Hematopoietic multipotent progenitor cell treated with erythropoietin and hydrocortisone succinate and interleukin-3 and kit ligand, for 4 days (in vitro differentiated cells): Measurements from ENCODE around the gene SLC16A2.
A peak's percentile ranks its signal among the peaks of the same experiment; 100 is the strongest.
"Not testable (repeated sequence)": the region's sequence is repeated elsewhere in the genome, so short reads cannot be mapped to it uniquely, and the experiment has no call there.

Source experiments
- DNase-seq: peaks from one replicate; pipeline ENCODE4 v3.0.0-alpha.2; 2015

Gene SLC16A2

DNA sequence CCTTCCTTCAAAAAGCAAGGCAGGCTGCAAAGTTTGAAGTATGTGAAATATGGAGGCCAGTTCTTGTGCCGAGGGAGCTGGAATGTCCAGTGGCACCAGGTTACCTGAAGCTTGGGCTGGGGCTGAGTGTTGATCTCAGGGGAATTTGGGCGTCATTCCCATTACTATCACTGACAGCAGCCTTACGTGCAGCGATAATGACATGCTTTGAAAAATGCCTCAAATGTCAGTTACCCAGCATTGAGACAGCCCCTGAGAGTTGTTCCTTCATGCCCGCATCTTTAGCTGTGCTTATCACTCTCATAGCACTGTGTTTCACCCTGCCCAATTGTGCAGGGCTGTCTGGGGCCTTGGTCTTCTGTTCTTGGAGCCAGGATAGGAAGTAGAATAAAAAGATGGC, 27.4 kb downstream of the SLC16A2 start:
- DNase-seq, result no peak

DNA sequence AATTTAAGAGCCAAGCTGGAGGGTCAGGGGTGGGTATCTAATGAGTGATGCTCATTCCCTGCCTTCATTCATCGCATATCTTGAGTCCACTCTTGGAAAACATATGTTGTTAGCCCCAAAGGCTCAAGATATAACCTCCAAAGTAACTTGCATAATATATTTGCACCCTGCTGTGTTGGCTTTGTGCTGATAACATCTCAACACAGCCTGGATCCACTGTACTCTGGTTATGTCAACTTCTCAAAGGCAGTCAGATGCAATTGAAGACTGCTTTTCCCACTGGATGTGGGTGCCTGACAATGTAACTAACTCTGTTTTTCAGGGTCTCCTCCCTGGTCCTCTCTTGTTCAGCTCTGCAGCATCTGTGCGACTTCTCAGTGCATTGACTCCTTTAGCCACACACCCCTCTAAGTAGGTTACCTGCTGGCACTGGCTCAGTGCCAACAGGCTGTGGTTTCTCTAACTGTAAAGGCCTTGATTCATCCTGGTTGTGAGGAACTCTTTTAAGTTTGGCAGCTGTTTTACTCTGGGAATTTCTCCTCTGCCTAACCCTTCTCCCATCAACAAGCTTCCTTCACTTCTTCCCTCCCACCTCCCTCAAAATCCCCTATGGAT, 28.1 kb downstream of the SLC16A2 start:
- peak; percentile 1 for DNase-seq

DNA sequence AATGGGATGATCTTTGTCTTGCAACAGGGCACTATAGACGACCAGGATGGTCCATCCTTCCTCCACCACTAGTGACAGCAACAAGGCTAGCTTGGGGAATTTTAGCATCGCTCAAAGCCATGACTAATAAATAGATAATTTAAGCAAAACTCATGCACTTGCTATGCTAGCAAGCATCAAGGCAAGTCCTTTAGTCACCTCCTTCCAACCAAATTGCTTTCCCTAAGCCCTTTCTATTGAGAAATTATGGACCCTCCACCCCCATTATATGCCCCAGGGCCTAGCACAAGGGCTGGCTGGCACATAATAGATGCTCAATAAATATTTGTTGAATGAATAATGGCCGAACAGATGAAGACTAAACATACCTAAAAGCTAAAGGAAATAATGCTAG, 28.6 kb downstream of the SLC16A2 start:
- no peak for DNase-seq

DNA sequence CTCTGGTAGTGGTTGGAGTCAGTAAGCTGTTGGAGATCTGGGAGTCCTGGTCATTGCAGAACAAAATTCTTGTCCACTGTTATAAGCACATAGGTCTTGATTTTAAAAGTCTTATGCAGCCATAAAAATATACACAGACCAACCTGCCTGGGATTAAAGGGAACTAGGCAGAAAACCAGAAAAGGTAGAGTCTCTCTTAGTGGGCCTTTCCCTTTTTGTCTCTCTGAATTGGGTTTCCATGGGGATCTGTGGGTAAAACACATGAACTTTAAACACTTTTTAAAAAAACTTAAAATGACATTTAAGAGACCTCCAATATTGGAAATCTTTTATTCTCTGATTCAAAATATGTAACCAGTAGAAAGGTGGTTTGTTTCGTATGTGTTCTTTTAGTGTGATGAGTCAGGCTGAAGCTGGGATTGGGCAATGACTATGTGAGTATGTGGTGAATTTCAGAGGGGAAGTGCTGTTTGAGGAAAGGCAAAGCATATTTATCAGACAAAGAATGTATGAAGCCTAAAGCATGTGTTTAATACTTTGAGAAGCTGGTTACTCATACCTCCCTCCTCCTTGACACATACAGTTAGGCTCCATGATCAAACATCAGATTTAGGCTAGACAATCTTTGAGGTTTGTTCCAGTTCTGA, 29.6 kb downstream of the SLC16A2 start:
- DNase-seq, result peak; percentile 68

DNA sequence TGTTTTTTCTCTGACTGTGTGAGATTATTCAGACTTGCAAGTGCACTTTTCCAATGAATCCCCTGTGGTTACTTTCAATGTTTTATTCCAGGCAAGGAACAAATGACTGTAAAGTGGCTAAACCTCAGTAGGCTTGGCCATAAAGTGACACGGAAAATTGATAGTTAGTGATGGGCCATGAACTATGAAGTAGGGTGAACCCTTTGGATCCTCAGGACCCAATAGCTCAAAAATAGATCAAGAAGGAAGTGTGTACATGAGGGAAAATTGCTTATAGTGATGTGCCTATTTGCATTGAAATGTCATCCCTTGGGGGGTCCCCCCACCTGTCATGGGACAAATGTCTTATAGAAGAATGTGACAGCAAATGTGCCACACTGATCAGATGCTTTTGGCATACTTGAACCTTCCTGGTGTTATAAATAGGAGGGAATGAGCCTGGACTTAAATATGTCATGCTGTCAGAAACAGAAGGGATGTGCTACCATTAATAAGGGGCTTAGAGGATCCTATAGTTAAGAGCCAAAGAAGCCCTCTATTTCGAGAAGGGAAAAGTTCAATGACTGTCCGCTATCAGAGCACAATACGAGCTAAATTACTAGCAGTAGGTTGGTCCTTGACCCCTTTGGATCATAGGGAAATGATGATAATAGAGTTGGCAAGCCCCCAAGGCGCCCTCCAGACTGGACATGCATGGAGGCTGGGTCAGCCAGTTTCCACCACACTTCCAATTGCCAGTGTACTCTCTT, 30.3 kb downstream of the SLC16A2 start:
- no peak for DNase-seq

DNA sequence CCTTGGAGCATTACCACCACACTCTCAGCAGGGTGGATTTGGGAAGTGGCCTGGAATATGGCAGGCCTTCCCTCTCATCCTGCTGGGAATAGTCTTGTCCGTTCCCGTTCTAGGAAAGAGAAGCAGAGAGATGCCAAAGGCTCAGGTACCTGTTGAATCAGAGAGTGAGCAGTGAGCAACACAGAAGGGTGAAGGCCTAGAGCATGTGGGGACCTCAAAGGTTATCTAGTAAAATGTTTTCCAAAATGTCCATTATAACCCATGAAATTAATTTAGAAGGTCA, 30.8 kb downstream of the SLC16A2 start:
- DNase-seq, result no peak

DNA sequence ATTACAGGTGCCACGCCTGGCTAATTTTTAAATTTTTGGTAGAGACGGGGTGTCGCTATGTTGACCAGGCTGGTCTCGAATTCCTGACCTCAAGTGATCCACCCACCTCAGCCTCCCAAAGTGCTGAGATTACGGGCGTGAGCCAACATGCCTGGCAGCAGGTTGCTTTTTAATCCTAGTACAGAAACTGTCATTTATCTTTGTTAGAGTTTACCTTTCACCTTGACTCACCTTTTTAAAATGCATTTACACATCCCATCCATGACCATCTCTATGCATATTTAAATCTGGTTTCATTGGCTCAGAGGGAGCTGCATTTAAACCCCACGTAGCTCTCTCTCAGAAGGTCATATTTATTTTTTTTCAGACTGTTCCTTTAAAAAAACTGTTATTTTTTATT, 31.9 kb downstream of the SLC16A2 start:
- DNase-seq, result no peak

DNA sequence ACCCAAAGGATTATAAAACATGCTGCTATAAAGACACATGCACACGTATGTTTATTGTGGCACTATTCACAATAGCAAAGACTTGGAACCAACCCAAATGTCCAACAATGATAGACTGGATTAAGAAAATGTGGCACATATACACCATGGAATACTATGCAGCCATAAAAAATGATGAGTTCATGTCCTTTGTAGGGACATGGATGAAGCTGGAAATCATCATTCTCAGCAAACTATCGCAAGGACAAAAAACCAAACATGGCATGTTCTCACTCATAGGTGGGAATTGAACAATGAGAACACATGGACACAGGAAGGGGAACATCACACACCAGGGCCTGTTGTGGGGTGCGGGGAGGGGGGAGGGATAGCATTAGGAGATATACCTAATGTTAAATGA, 32.9 kb downstream of the SLC16A2 start:
- not testable (repeated sequence) for DNase-seq

DNA sequence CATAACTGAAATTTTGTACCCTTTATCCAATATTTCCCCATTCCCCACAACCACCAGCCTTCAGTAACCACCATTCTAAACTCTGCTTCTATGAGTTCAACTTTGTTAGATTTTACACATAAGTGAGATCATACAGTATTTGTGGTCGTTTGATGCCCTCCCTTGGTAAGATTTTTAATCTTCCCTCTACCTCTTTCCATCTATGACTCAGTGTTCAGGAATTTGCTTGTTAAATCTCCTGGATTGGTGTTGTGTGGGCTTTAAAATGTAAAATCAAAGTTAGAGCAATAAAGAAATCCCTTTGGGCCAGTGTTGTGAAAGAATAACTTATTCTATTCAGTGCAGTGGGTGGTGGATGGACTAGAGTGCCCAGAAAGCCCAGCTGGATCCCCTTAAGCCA, 37.4 kb downstream of the SLC16A2 start:
- DNase-seq, result peak; percentile 2

DNA sequence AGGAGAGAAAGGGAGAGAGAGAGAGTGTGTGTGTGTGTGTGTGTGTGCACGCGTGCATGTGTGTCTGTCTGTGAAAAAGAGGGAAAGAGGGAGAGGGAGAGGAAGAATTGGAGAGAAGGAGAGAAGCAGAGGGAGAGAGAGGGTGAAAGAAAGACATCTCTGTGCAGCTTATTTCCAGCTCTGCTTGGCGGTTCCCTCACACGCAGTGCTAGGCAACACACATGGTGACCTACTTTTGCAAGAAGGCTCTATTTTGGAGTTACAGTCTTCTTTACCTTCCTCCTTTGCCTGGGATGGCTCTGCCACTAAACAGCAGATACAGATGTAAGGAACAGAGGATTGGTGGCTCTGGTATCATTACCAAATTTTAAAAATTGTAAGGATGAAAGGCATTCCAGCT, 40.1 kb downstream of the SLC16A2 start:
- DNase-seq, result no peak

DNA sequence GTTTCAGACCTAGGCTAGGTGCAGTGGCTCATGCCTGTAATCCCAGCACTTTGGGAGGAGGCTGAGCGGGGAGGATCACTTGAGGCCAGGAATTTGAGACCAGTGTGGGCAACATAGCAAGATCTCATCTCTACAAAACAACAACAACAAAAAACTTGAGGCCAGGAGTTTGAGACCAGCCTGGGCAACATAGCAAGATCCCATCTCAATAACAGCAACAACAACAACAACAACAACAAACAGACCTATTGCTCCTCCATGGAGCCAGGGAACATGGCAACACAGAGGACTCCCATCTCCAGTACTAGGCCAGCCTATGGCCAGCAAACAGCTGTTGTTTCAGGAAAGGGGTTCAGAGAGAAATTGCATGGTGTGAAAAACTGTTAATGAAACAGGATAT, 43.4 kb downstream of the SLC16A2 start:
- DNase-seq, result no peak

DNA sequence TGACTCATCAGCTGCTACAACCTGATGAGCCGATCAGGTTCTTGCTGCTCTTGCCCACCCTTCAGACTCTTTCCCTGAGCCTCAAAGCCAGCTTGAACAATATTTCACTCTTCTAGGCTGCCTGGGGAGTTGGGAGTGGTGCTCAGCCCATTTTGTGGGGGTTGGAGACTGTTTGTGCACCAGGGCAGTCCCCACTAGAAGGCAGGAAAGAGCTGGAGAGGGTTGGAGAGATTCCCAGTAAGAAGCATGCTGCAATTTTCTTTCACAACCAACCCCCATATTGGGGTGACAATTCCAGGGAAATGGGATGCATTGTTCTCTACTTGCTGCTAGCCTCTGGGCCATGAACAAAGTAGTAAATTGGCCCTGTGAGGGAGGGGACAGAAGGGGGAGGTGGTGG, 44.1 kb downstream of the SLC16A2 start:
- DNase-seq, result no peak

DNA sequence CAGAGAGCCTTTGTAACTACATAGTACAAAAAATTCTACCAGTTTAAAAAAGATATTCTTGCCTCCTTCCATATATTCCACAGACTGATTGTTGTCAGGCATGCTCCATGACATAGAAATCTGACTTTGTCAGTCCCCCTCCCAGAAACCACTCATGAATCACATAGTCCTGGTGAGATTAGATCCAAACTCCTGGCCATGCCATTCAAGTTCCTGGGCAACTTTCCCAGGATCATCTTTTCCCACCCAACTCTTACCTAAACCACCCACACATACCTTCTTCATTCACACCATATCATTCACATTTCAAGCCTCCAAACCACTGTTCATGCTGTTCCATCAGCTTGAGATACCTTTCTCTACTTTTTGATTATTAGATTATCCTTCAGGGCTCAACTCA, 46.4 kb downstream of the SLC16A2 start:
- DNase-seq, result no peak

DNA sequence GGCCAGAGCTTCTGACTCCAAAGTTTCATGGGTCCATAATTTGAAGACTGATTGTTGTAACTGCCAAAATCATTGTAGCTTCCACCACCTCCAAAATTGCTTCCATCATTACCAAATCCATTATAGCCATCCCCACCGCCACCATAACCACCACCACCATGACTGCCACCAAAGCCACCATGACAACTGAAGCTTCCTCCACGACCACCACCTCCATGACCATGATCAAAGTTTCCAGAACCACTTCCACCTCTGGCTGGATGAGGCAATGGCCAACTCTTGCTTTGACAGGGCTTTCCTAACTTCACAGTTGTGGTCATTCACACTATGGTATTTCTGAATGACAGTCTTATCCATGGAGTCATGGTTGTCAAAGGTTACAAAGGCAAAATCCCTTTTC, 51.8 kb downstream of the SLC16A2 start:
- not testable (repeated sequence) for DNase-seq

DNA sequence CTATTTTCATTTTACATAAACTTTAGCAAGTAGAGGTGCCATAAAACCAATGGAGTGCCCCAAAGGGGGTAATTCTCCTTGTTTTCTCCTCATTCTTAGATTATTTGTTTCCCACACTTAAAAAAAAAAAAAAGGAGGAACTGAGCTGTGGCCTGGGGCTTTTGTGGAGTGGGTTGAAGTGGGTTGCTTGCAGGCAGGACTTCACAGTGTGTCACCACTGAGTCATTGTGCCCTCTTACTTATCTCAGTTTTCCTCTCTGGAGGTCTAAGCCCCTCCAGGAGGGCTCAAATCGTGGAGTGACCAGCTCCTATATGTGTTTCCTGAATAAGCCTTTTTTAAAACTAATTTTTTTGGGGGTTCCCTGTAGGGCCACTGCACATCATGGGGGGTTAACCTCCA, 69.0 kb downstream of the SLC16A2 start:
- DNase-seq, result no peak

DNA sequence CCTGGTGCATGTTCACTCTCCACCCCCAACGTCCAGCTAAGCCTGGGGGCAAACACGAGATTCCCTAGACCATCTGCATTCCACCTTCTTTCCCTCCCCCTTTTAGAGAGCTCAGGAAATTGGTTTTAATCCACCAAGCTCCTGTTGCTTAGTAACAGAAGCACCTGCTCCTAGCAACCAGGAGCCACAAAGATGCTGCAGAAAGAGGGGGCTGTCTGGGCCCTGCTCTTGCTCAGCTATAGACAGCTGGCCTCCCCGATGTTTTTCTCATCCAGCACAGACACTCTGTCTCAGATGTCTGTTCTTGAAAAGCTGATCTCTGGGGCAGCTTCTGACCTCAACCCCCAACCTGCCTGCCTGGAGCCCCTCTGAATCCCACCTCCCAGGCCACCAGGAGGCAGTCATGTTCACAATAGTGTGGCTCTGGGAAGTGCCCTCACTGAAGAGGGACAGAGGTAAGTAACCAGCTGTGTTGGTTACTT, 71.5 kb downstream of the SLC16A2 start:
- DNase-seq, result peak; percentile 16

DNA sequence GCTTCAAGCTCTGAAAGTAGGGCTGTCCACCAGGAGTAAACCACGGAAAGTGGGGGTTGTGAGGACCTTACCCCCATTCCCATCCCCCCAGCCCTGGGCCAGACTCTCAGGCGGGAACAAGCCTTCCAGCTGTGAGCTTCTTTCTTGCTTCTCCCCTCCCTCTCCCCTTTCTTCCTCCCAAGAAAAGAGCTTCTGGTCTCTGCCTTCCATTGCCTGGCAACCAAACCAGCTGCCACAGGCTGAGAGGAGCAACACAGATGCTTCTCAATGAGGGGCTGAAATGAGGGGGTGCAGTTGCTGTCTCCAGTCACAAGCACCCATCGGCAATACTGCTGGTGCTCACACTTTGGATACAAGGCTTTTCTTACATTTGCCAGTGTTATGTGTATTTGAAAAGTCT, 72.5 kb downstream of the SLC16A2 start:
- DNase-seq, result no peak

DNA sequence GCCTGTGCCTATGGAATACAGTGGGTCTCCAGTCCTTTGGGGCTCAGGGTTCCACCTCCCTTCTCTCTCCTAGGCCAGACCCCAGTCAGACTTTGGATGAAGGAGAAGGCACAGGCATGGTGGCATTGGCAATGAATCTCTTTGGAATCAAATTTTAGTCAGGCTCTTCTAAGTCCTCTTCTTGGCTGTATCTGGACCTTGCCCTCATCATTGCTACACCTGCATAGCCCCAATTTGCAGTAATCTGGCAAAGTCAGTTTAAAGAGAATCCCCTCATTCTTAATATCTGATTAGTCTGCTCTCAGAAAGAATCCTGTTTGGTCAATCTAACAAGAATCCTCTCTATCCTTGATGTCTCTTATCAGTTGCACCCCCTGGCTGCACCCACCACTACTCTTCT, 77.6 kb downstream of the SLC16A2 start:
- DNase-seq, result no peak

DNA sequence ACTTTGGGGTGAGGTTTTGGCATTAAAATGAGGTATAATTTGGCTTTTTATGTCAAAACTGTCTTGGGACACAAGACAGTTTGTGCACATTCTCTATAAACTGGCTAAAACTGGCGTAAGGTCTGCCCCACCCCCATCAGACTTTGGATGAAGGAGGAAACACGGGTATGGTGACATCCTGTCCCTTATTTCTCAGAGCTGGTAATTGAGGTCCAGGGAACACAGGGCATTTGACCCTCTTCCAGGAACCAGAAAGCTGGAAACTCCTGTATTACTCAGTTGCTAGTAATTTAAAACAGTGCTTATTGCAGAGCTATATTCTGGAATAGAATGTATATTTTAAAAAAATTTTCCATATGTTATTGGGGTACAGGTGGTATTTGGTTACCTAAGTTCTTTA, 78.8 kb downstream of the SLC16A2 start:
- no peak for DNase-seq

DNA sequence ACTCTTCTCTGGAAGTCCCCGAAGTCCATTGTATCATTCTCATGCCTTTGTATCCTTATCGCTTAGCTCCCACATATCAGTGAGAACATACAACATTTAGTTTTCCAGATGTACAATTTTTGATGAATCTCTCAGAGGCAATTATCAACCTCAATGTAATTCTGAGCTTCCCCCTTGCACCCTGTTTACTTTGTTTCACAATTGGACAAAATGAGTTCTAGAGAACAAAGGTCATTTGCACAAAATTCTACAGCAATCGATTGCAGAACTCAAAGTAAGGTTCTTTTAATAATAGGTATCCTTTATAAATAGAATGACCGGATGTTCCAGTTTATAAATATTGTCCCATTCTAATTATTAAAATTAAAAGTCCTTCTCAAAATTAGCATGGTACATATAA, 79.3 kb downstream of the SLC16A2 start:
- DNase-seq, result no peak

DNA sequence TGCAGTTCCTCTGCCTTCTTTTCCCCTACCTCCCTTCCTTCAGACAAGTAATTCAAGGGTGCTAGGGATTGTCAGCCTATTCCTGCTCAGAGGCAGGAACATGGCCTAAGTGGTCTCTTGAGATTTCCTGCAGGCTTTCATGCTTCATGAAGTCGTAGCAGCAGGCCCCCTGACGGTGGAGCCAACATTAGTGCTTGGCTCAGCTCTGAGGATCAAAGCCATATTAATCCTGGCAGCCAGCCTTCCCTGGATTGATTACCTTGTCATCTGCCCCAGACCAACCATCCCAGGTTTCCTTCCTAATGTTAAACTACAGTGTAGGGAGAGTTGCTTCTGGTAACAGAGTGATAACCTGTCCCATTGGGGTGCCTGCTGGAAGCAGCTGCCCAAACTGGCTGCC, 84.1 kb downstream of the SLC16A2 start:
- DNase-seq, result no peak

DNA sequence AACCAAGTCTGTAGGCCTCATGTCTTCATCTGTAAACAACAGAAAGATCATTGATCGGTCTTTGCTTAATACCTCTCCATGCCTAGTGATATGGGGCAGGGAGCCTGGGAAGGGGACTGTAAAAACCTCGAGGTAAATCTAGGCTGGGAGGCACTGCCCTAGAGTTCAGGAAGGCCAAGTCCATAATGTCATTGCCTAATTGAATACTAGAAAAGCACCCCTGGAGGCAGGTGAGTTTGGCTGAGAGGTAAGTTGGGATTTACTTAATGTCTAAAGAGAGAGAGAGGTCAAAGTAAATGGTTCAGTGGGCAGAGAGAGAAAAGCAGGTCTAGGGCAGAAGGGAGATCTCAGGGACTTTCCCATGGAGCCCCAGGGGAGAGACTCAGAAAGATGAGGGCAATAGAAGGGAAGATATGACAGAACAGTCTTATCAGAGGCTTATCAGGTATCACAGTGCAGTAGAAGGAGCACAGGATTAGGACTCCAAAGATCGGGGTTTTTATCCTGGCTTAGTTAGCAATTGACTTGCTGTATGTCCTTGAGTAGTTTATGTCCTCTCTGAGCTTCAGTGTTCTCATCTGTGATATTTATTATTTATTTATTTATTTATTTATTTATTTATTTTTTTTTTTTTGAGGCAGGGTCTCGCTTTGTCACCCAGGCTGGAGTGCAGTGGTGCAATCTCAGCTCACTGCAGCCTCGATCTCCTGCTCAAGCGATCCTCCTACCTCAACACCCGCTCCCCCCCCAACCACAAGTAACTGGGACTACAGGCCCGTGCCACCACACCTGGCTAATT, 85.2 kb downstream of the SLC16A2 start:
- no peak for DNase-seq

DNA sequence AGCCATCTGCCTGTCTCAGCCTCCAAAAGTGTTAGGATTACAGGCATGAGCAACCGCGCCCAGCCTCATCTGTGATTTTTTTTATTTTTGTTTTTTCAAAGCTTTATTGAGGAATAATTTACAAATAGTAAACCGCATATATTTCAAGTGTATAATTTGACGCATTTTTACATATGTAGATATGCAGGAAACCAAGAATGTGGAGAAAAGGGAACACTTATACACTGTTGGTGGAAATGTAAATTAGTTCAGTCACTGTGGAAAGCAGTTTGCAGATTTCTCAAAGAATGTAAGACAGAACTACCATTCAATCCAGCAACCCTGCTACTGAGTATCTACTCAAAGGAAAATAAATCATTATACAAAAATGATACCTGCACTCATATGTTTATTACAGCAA, 85.9 kb downstream of the SLC16A2 start:
- DNase-seq, result no peak

DNA sequence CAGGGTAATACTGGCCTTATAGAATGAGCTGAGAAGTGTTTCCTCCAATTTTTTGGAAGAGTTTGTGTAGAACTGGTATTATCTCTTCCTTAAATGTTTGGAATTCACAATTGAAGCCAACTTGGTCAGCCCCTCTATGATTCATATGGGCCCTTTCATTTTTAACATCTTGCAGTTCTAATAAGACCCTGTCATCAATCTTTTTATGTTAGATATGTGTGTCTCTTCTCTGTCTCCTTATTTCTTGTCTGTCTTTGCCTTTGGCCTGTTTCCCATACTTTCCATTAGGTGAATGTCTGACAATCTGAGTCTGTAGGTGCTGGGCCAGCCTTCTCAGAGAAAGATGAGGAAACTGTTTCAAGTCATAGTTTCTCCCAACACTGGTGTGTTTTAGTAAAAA, 88.7 kb downstream of the SLC16A2 start:
- DNase-seq, result no peak
